ENCODE results near the gene EPS8L2. TPM values are rescaled to one million over a fixed set of nuclear protein-coding genes. Genes with fewer than 3 reads are reported as not detected.

EPS8L2 gene
- polyA plus RNA-seq, 3 donors = 0.55 TPM; not detected in 2

DNA sequence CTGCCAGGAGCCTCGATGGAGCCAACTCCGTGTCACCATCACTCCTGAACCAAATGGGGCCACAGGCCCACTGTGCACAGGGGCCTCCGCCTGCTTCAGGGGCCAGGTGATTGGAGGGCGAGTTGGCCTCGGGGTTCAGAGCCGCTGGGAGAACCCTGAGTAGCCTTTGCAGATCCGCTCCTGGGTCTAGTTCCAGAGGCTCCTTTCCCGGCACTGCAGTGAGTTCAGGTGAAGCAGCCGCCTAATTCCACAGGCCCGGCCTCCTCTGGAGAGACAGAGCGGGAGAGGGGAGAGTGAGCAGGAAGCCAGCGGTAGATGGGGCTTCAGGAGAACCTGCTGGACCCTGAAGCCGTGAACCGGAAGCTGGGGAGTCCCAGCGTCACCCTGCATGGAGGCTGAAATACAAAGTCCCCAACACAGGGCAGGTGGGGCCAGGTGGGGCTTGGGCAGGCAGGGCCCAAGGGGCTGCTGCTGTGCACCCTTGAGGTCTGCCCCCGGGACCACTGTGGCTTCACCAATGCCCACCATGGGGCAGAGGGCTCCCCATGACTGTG, 46.4 kb upstream of the EPS8L2 start:
- Histone ChIP-seq H3K27ac (ENCODE audit: low read depth in 1 of 2, low read length in 2 of 2) (no peak overlapping the region), H3K4me1 (ENCODE audit: control insufficient read depth in 1 of 2, insufficient read depth in 2 of 2, low read length in 2 of 2) (no peaks in the 10 kb centered on the region), H3K9me3 (replicated peaks in 1 of 2; ENCODE audit: control insufficient read depth in 1 of 2, insufficient read depth in 1 of 2, low read length in 2 of 2) (no peaks in the 10 kb centered on the region), H3K9ac (ENCODE audit: insufficient read depth, low read length, poor library complexity, severe bottlenecking) (no peak overlapping the region), H3K4me3 (replicated peaks in 1 of 3; ENCODE audit: low read depth in 2 of 3, low read length in 3 of 3) (no peak overlapping the region), H2AFZ (ENCODE audit: insufficient read depth, low read depth, low read length, poor library complexity, severe bottlenecking) (no peak overlapping the region), H3K36me3 (replicated peaks in 1 of 2; ENCODE audit: control insufficient read depth in 1 of 2, insufficient read depth in 2 of 2, low read length in 2 of 2) (peaks cover 49 to 66% of the 10 kb centered on the region in 2 donors), H3K27me3 (ENCODE audit: control insufficient read depth in 2 of 2, insufficient read depth in 2 of 2, low read length in 2 of 2) (no peaks in the 10 kb centered on the region), H3K4me2 (replicated peaks; ENCODE audit: extremely low read depth, low read length, poor library complexity, severe bottlenecking) (no peak overlapping the region), H3K79me2 (ENCODE audit: insufficient read depth, low read length) (no peaks in the 10 kb centered on the region), H4K20me1 (ENCODE audit: insufficient read depth, low read length) (peaks cover 16% of the 10 kb centered on the region)
- DNase-seq = no peak
- Mint-ChIP-seq H3K27ac (no peak overlapping the region), H3K36me3 (peaks cover 43 to 87% of the 10 kb centered on the region in 2 donors), H3K27me3 (ENCODE audit: low read depth in 3 of 3) (peaks cover 2 to 5% (median 3%) of the 10 kb centered on the region in 3 donors), H3K9me3 (no peaks in the 10 kb centered on the region), H3K4me1 (no peaks in the 10 kb centered on the region), H3K4me3 (no peak overlapping the region)
- 96% methylated on average over 15 of the region's 16 CpGs for WGBS (ENCODE audit: insufficient coverage)
- TF ChIP-seq, protein P1, sequence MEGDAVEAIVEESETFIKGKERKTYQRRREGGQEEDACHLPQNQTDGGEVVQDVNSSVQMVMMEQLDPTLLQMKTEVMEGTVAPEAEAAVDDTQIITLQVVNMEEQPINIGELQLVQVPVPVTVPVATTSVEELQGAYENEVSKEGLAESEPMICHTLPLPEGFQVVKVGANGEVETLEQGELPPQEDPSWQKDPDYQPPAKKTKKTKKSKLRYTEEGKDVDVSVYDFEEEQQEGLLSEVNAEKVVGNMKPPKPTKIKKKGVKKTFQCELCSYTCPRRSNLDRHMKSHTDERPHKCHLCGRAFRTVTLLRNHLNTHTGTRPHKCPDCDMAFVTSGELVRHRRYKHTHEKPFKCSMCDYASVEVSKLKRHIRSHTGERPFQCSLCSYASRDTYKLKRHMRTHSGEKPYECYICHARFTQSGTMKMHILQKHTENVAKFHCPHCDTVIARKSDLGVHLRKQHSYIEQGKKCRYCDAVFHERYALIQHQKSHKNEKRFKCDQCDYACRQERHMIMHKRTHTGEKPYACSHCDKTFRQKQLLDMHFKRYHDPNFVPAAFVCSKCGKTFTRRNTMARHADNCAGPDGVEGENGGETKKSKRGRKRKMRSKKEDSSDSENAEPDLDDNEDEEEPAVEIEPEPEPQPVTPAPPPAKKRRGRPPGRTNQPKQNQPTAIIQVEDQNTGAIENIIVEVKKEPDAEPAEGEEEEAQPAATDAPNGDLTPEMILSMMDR (IDR thresholded peaks at IDR 0.05) = no peak
- intact Hi-C loops (cut with micrococcal nuclease) = loop anchor here in 1 of 2 donors (5.0 kb wide), 1 partner anchor 63 kb away; no protein-coding TSS in a partner anchor

DNA sequence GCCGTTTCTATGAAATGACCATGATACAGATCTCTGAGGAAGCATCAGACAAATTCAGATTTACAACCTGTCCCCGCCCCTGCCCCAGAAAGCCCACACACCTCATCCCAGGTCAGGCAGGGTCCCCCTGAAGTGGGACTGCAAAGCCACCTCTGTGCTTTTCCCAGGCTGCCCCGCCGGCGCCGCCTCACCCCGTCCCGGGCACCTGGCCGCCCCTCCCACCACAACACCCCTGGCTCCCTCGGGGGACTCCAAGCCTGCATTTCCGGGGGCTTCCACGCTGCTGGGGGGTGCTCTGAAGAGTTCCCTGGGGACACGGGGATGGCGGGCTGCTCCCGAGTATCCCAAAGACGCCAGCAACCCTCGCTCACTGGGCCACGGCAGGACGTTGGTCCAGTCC, 45.8 kb upstream of the EPS8L2 start:
- Histone ChIP-seq H3K4me2 (replicated peaks; ENCODE audit: extremely low read depth, low read length, poor library complexity, severe bottlenecking) (no peak overlapping the region), H3K9me3 (replicated peaks in 1 of 2; ENCODE audit: control insufficient read depth in 1 of 2, insufficient read depth in 1 of 2, low read length in 2 of 2) (no peaks in the 10 kb centered on the region), H4K20me1 (ENCODE audit: insufficient read depth, low read length) (peaks cover 16% of the 10 kb centered on the region), H3K79me2 (ENCODE audit: insufficient read depth, low read length) (no peaks in the 10 kb centered on the region), H2AFZ (ENCODE audit: insufficient read depth, low read depth, low read length, poor library complexity, severe bottlenecking) (no peak overlapping the region), H3K36me3 (replicated peaks in 1 of 2; ENCODE audit: control insufficient read depth in 1 of 2, insufficient read depth in 2 of 2, low read length in 2 of 2) (peaks cover 52 to 71% of the 10 kb centered on the region in 2 donors), H3K27ac (ENCODE audit: low read depth in 1 of 2, low read length in 2 of 2) (no peak overlapping the region), H3K4me1 (ENCODE audit: control insufficient read depth in 1 of 2, insufficient read depth in 2 of 2, low read length in 2 of 2) (no peaks in the 10 kb centered on the region), H3K27me3 (ENCODE audit: control insufficient read depth in 2 of 2, insufficient read depth in 2 of 2, low read length in 2 of 2) (no peaks in the 10 kb centered on the region), H3K9ac (ENCODE audit: insufficient read depth, low read length, poor library complexity, severe bottlenecking) (no peak overlapping the region), H3K4me3 (replicated peaks in 1 of 3; ENCODE audit: low read depth in 2 of 3, low read length in 3 of 3) (no peak overlapping the region)
- DNase-seq = no peak
- Mint-ChIP-seq H3K27ac (no peak overlapping the region), H3K36me3 (peaks cover 42 to 82% of the 10 kb centered on the region in 2 donors), H3K4me3 (no peak overlapping the region), H3K27me3 (ENCODE audit: low read depth in 3 of 3) (peaks cover 2 to 5% (median 3%) of the 10 kb centered on the region in 3 donors), H3K9me3 (peaks cover 0 to 2% (median 0%) of the 10 kb centered on the region in 7 donors), H3K4me1 (no peaks in the 10 kb centered on the region)
- TF ChIP-seq, protein P1 (IDR thresholded peaks at IDR 0.05) = no peak
- WGBS (ENCODE audit: insufficient coverage) = 99% methylated on average over 15 of the region's 19 CpGs
- intact Hi-C loops (cut with micrococcal nuclease) = loop anchor here in 1 of 2 donors (5.0 kb wide), 1 partner anchor 62 kb away; no protein-coding TSS in a partner anchor
